ENCODE data around the gene PPM1H. TPM values are rescaled to one million over a fixed set of nuclear protein-coding genes. Genes with fewer than 3 reads are reported as not detected.

PPM1H gene
- total RNA-seq, 1 donor from 2014 or later, result 36.6 TPM

DNA sequence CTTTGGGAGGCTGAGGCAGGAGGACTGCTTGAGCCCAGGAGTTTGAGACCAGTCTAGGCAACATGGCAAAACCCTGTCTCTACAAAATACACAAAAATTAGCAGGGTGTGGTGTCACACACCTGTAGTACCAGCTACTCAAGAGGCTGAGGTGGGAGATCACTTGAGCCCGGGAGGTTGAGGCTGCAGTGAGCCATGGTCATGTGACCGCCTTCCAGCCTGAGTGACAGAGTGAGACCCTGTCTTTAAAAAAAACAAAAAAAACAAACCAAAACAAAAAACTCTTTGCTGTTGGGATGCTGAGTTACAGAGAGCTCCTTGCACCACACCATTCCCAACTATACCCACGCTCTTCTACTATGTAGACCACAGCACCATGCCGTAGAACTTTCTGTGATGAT lies 221.2 kb downstream of the PPM1H start:
- no peak for DNase-seq (ENCODE audit: low read depth)

- no peak for DNase-seq (ENCODE audit: low read depth)
These were observed 222.0 kb downstream of the PPM1H start for GRCh38 chr12:62712681-62713573.

DNA sequence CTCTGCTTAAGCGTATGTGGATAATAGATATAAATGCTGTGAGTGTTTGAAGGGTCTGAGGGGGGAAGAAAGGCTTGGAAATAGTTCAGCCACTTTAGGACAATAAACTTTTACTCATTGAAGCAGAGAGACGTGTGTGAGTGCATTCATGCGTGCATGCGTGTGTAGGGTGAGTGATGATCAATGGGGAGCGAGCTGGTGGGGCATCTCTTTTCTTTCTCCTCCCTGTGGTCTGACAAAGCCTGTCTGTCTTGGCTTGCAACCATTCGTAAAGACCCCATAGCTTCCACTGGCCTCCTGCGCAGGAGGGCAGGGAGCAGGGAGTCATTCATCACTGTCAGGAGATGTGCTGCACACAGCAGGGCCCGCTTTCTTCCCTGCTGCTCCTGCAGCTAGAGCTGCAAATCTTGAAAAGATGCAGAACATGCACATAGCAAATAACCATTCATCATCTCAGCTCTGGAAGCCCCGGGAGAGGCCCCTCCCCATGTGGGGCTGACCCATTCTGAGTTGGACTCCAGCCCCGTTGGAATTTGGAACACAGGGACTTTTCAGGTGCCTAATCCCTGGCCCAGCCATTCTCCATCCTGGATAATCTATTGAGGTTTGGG lies 223.2 kb downstream of the PPM1H start:
- peak; percentile 38 for DNase-seq (ENCODE audit: low read depth)

DNA sequence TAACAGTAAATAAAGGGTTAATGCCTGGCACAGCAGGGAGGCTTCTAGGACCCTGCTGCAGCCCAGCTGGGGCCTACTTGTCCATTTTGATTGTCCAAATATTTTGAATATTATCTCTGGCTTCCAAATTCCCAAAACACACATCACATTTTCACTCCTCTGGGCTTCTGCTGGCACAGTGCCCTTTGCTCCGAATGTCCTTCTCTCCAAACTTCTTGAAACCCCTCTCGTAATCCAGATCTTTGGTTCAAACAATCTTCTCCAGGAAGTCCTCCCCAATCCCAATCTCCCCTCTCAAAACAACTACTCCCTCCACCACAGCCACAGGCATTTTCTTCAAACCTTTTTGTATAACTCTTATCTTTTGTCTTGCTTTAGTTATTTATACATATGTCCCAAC lies 225.6 kb downstream of the PPM1H start:
- DNase-seq (ENCODE audit: low read depth), result no peak

DNA sequence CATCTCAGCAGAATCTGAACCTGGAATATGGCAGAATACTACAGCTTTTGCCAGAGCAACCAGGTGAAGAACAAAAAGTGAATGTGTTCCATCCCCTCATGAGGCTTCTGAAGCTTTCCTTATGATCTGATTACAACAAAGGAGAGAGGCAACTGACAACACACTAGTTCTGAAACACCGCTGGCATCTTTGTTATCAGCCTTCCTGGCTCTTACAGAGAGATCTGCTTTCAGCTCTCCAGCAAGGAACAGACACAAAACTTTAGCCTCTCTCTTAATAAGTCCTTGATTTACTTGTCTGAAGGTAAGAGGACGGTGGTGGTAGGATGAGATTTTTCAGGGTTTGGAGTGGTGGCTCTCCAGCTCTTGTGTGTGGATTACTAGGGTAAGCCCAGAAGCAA lies 227.0 kb downstream of the PPM1H start:
- DNase-seq (ENCODE audit: low read depth), result no peak

GRCh38 chr12:62705846-62706245 lies 229.1 kb downstream of the PPM1H start:
- no peak for DNase-seq (ENCODE audit: low read depth)

- DNase-seq (ENCODE audit: low read depth), result no peak
These were observed 232.0 kb downstream of the PPM1H start for GRCh38 chr12:62703011-62703380.

- no peak for DNase-seq (ENCODE audit: low read depth)
These were observed 233.5 kb downstream of the PPM1H start for GRCh38 chr12:62701492-62701891.

DNA sequence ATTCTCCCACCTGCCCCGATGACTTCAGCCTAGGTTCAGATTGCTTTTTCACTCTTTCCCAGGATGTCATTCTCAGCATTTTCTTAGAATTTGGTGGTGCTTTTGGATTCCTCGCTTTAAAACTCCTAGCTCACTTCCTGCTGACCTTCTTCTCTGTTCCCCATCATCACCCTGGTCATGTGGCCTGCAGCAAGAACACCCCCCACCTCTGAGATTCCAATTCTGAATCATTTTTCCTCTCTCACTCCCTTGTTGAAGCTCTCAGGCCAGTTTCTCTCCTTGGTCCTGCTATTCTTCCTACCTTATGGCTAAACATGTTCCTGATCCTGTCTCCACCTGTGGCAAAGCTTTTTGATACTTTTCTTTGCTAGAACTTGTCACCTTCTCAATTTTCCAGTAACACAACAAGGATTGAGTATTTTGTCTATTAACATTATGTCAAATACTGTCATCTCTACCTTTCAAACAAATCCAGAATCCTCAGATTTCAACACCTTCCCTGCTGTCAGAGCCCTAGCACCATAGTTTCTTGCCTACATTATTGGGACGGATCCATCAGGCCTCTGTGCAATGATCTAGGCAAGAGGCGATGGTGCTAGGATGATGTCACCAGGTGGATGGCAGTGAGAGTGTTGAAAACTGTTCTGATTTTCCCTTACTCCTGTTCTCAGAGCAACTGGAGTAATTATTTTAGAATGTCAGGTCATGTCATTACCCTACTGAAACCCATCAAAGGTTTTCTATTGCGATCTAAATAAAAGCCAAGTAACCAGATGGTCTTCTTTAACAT lies 234.7 kb downstream of the PPM1H start:
- DNase-seq (ENCODE audit: low read depth), result no peak

DNA sequence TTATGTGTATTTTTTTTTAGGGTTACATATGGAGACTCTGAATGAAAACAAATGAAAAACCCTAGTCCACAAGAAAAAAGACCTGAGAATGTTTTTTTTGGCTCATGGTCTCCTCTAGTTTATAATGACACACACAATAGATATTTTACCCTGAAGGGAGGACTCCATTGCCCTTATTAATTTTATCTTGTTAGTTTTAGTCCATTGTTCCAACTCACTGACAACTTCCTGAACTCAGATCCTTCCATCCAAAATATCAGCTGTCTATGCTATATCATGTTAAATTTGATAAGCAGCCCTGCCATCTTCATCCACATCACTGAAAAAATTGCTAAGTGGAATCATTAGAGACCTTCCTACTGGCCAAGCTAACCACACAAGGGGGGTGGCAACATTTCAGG lies 236.2 kb downstream of the PPM1H start:
- DNase-seq (ENCODE audit: low read depth), result peak; percentile 50

DNA sequence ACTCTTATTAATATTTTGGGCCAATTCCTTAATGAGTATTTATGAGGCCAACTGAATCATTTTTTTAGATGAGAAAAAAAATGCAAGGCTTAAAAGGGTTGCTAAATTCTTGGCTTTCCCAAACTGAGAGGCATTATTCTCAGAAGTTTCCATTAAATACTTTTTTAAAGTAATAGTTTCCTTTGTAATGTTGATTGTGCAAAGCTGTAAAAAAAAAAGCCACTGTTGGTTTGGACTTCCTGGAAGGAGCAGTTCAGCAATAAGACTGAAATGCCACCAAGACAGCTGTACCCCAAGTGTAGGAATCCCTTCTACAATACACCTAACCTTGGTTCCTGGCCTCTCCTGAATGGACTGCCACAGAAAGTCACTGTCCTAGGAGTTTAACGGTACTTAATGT lies 237.1 kb downstream of the PPM1H start:
- no peak for DNase-seq (ENCODE audit: low read depth)

DNA sequence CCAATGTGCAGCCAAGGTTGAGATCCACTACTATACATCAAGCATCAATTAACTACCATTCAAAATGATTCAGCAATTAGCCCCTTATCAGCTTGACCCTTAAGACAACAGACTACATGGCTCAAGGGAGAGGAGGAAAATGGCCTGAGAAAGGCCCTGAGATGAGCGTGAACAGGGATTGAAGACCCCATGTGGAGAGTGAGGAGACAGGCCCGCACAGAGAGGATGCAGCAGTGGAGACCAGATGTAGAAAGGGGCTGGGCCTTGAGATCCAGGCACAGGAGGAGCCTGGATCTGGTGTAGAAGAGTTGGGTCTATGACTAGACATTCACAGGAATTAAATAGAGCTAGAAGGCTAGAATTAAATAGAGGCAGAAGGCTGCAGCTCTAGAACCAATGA lies 239.3 kb downstream of the PPM1H start:
- no peak for DNase-seq (ENCODE audit: low read depth)

DNA sequence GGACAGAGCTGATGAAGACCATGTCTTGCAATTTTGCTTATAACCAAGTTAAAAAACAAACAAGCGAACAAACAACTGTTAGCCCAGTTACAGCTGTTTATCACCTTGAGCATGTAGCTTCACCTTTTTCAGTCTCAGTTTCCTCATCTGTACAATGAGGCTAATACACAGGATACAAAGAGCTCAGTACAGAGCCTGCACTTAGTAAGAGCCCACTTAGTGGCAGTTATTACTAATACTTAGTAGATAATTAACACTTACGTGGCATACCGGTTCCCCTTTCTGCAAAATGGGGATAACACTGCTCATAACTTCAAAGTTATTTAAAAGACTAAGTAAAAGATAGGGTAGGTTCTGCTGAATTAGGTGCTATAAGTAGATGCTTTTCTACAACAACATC lies 240.3 kb downstream of the PPM1H start:
- DNase-seq (ENCODE audit: low read depth), result no peak

- DNase-seq (ENCODE audit: low read depth), result no peak
These were observed 240.8 kb downstream of the PPM1H start for GRCh38 chr12:62694116-62694515.

DNA sequence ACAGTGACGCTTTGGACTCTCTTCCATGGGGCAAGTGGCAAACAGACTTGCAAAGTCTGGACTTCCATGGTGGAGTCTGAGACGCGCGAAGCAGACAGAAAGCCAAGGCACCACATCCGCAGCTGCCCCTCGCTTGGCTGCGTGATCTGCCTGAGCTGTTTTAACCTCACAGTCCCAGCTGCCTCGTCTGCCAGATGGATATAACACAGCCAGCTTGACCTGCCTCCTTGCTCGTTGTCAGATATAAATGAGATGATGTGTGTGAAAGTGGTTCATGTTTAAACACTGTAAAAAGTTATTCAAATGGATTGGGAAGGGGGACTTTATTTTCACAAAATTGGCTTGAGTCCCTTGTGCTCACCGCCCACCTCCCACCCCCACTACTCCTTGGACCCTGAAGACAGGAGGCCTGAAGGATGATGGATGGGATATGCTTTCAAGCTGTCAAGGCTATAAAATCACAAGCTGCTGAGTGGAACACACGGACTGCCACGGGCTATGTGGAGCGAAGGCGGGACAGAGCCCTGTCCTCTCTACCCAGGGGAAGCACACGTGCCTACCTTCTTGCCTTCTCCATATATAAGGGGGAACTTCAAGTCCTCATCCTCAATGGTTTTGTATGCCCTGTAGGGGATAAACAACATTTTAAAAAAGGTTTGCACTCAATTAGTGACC lies 241.4 kb downstream of the PPM1H start:
- no peak for DNase-seq (ENCODE audit: low read depth)

GRCh38 chr12:62692884-62693283 lies 242.1 kb downstream of the PPM1H start:
- DNase-seq (ENCODE audit: low read depth), result peak; percentile 83

DNA sequence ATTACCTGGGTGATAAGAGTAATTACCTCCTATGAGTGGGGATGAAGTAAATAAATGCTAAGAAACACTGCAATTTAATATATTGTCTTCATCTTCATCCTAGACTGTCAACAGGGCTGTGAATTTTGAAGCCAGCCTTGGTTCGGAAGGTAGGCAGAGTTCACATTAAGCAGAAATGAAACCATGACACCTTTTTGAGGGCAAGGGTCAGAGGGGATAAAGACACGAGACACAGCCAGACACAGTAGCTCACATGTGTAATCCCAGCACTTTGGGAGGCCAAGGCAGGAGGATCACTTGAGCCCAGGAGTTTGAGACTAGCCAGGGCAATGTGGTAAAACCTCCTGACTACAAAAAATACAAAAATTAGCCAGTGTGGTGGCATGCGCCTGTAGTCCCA lies 243.6 kb downstream of the PPM1H start:
- no peak for DNase-seq (ENCODE audit: low read depth)

DNA sequence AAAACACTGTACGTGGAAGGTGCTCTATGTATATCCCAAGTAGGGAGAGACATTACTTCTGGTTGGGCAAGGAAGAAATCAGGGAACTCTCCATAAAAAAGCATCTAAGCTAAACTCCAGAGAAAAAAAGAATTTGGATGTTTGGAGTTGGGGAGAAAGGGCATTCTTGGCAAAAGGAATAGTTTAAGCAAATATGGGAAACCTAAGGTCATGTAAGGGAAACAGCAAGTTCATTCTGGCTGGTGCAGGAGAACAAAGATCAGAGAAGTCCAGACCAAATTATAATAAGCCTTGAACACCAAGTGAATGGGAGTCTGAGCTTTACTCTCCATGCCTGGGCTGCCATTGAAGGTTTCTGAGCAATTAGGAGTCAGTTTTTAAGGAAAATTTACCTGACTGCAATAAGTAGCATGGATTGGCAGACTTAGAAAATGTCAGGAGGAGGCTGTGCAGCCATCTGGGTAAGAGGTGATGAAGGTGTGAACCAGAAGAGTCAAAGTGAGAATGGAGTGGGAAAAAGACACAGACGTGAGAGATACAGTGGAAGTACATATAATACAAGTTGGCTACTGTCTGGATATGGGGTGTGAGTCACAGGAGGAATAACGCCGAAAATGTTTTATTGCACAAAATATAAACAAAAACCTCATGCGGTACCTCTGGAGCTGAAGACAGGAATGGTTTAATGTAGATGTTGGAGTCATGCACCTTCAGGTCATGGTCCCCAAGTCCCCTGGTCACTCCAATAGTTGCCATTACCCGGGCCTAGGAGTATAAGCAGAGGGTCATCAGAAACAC lies 245.7 kb downstream of the PPM1H start:
- no peak for DNase-seq (ENCODE audit: low read depth)

- no peak for DNase-seq (ENCODE audit: low read depth)
These were observed 248.0 kb downstream of the PPM1H start for GRCh38 chr12:62686938-62687337.

- DNase-seq (ENCODE audit: low read depth), result no peak
These were observed 250.2 kb downstream of the PPM1H start for GRCh38 chr12:62684570-62685295.
